ENCODE data around the gene ADGRG2. TPM values are rescaled to one million over a fixed set of nuclear protein-coding genes. Genes with fewer than 3 reads are reported as not detected.
"Not testable (repeated sequence)": the region's sequence is repeated elsewhere in the genome, so short reads cannot be mapped to it uniquely, and the experiment has no call there.

Gene ADGRG2
- total RNA-seq, 1 experiment from 2014 or later = not detected

DNA sequence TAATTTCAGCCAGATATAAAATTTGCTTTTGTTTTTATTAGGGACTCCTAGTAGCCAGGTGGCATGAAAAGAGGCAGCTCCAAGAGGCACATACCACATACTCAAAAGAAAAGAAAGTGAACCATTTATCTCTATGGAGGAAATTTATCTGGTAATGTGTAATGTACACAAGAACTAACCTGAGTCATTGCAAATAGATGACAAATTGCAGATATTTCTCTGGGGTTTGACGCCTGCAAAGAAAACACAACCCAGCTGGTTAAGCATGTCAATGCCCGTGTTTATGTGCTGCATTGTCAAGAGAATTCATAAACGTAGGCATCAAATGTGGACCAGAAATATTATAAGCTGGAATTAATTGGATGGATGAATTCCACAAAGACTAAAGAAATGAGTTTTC is 91.5 kb downstream of the ADGRG2 start:
- DNase-seq (ENCODE audit: low read depth, low spot score) = no peak
- in situ Hi-C loops (cut with HindIII; ENCODE audit: low pct_unique_long_range_greater_than_20kb, low sequenced_read_pairs) = no loop called here

GRCh38 chrX:19028560-19028959 is 93.7 kb downstream of the ADGRG2 start:
- in situ Hi-C loops (cut with HindIII; ENCODE audit: low pct_unique_long_range_greater_than_20kb, low sequenced_read_pairs) = no loop called here
- DNase-seq (ENCODE audit: low read depth, low spot score) = no peak

DNA sequence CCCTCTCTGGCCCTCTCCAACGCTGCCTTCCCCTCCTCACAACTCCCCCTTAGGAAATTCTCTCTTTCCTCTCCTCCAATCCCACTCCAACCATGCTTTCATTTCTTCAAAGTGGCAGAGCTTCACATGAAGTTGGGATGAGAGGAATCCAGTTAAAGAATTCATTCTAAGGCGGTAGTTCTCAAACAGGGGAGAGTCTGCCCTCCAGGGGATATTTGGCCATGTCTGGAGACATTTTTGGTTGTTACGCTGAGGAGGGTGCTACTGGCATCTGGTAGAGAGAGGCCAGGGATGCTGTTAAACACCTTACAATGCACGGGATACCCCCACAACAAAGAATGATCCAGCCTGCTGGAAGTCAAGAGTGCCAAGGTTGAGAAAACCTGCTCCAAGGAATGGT is 97.9 kb downstream of the ADGRG2 start:
- in situ Hi-C loops (cut with HindIII; ENCODE audit: low pct_unique_long_range_greater_than_20kb, low sequenced_read_pairs) = no loop called here
- no peak for DNase-seq (ENCODE audit: low read depth, low spot score)

DNA sequence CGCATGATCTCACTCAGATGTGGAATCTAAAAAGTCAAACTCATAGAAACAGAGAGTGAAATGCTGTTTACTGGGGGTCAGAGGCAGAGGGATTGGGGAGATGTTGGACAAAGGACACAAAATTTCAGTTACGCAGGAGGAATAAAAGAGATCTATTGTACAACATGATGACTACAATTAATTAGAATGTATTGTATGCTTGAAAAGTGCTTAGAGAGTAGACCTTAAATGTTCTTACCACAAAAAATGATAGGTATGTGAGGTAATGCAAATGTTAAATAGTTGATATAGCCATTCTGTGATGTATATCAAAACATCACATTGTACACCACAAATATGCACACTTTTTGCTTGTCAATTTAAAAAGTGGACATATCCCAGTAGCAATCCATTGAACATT is 102.3 kb downstream of the ADGRG2 start:
- in situ Hi-C loops (cut with HindIII; ENCODE audit: low pct_unique_long_range_greater_than_20kb, low sequenced_read_pairs) = no loop called here
- no peak for DNase-seq (ENCODE audit: low read depth, low spot score)

DNA sequence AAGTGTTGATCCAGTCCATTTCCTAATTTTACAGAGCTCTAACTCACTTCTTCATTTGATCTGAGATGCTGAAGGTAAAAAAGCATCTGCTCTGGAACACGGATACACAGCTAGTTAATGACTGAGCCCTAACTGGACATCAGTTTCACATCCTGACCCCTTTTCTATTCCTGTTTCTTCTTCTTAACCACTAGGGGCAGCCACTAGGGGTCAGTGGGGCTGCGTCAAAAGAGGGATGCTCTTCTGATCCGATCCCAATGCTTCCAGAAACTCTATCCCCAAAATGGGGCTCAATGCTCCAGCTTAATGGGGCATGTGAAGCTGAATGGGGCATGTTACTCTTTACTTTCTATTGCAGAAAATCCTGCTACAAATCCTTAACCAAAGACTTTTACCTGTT is 105.0 kb downstream of the ADGRG2 start:
- DNase-seq (ENCODE audit: low read depth, low spot score) = peak; percentile 51
- in situ Hi-C loops (cut with HindIII; ENCODE audit: low pct_unique_long_range_greater_than_20kb, low sequenced_read_pairs) = no loop called here

DNA sequence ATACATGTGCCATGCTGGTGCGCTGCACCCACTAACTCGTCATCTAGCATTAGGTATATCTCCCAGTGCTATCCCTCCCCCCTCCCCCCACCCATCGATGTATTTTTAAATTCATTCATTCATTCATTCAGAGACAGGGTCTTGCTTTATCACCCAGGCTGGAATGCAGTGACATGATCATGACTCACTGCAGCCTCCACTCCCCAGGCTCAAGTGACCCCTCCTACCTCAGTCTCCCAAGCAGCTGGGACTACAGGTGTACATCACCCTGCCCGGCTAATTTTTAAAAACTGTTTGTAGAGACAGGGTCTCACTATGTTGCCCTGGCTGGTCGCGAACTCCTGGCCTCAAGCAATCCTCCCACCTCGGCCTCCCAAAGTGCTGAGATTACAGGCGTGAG is 105.7 kb downstream of the ADGRG2 start:
- DNase-seq (ENCODE audit: low read depth, low spot score); in situ Hi-C loops (cut with HindIII; ENCODE audit: low pct_unique_long_range_greater_than_20kb, low sequenced_read_pairs): not testable (repeated sequence)

GRCh38 chrX:19007868-19008267 is 114.4 kb downstream of the ADGRG2 start:
- in situ Hi-C loops (cut with HindIII; ENCODE audit: low pct_unique_long_range_greater_than_20kb, low sequenced_read_pairs) = no loop called here
- no peak for DNase-seq (ENCODE audit: low read depth, low spot score)

DNA sequence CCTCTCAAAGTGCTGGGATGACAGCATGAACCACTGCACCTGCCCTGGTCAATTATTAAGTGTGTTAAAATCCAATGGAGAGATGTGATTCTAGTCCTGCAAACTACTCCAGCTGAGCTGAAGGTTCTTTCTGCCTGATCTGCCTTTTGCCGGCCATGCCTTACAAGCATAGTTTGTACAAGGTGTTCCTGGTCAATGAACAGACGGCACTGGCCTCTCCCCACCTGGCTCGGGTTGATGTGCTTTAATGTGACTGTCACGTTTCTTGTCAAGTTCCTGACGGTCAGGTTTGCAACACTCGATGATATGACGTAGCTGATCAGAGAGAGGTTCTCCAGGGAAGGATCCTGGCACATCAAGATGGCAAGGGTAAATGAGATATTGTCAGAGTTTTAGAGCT is 115.3 kb downstream of the ADGRG2 start:
- in situ Hi-C loops (cut with HindIII; ENCODE audit: low pct_unique_long_range_greater_than_20kb, low sequenced_read_pairs) = no loop called here
- no peak for DNase-seq (ENCODE audit: low read depth, low spot score)

- no peak for DNase-seq (ENCODE audit: low read depth, low spot score)
Measured at GRCh38 chrX:19005909-19006308, 116.4 kb downstream of the ADGRG2 start.

GRCh38 chrX:19003756-19004155 is 118.5 kb downstream of the ADGRG2 start:
- in situ Hi-C loops (cut with HindIII; ENCODE audit: low pct_unique_long_range_greater_than_20kb, low sequenced_read_pairs) = no loop called here
- DNase-seq (ENCODE audit: low read depth, low spot score) = no peak

More at GRCh38 chrX:19005909-19006308, 116.4 kb downstream of the ADGRG2 start:
- in situ Hi-C loops (cut with HindIII; ENCODE audit: low pct_unique_long_range_greater_than_20kb, low sequenced_read_pairs) = no loop called here

DNA sequence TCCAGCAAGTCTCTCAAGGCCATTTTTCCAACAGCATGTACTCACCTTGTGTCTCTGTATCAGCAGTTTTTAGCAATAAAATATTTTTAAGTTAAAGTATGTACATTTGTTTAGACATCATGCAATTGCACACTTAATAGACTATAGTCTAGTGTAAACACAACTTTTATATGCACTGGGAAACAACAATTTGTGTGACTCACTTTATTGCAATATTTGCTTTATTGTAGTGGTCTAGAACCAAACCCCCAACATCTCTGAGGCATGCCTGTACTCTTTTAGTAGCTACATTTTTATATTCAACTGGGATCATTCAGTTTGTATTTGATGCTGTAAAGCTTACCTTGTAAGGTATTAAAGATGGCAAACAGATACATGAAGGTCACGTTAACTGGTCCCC is 123.6 kb downstream of the ADGRG2 start:
- in situ Hi-C loops (cut with HindIII; ENCODE audit: low pct_unique_long_range_greater_than_20kb, low sequenced_read_pairs) = no loop called here
- no peak for DNase-seq (ENCODE audit: low read depth, low spot score)

DNA sequence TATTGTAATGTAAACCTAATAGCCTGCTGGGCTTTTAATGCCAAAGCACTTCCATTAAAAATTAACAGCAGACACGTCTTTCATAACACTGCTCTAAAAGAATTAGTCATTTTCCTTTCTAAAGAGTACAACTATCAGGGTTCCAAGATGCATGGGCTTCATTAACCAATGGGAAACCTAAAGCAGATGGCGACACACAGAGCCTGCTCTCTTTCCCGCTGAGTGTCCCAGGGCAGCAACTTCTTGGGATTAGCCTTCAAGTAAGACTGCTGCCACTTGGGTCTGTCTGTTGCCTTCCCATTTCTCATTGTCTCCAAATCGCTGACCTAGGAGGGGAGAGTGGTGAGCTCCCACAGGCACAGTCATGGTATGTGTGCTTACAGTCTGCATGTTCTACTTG is 124.4 kb downstream of the ADGRG2 start:
- in situ Hi-C loops (cut with HindIII; ENCODE audit: low pct_unique_long_range_greater_than_20kb, low sequenced_read_pairs) = no loop called here
- no peak for DNase-seq (ENCODE audit: low read depth, low spot score)

- in situ Hi-C loops (cut with HindIII; ENCODE audit: low pct_unique_long_range_greater_than_20kb, low sequenced_read_pairs) = no loop called here
- no peak for DNase-seq (ENCODE audit: low read depth, low spot score)
Measured at GRCh38 chrX:18996536-18996935, 125.7 kb downstream of the ADGRG2 start.

- no peak for DNase-seq (ENCODE audit: low read depth, low spot score)
- in situ Hi-C loops (cut with HindIII; ENCODE audit: low pct_unique_long_range_greater_than_20kb, low sequenced_read_pairs) = no loop called here
Measured at GRCh38 chrX:18995221-18995620, 127.0 kb downstream of the ADGRG2 start.

DNA sequence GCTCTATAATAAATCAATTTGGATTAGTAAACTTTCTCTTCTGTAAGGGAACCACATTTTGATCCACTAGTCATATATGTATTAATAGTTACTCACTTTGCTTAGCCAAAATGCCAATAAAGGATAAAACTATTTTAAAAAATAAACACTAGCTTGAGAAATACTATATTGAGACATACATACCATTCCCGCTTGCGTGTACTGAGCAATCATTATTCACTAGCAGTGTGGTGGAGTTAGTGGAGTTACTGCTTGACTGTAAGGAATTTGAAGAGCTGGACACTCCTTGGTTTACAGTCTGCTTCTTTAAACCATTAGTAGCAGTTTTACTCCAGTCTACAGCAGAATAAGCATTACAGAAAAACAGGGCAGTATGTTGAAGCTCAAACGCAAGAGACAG is 127.6 kb downstream of the ADGRG2 start:
- DNase-seq (ENCODE audit: low read depth, low spot score) = no peak
- in situ Hi-C loops (cut with HindIII; ENCODE audit: low pct_unique_long_range_greater_than_20kb, low sequenced_read_pairs) = no loop called here

DNA sequence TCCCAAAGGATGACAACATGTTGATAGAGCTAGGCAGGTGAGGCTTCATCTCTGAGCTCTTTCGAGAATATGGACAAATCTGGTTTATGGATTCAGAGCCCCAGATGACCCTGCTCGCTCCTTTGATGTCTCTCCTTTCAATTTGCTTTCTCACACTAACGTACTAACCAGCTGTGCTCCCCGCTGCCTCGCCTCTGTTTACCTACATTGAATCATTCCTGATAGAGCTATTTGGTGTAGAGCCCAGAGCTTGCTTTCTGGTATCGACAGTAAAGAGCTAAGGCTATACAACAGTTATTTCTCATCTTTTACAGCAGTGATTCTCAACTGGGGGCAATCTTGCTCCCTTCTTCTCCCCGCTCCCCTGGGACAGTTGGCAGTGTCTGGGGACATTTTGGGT is 129.4 kb downstream of the ADGRG2 start:
- no peak for DNase-seq (ENCODE audit: low read depth, low spot score)
- in situ Hi-C loops (cut with HindIII; ENCODE audit: low pct_unique_long_range_greater_than_20kb, low sequenced_read_pairs) = no loop called here

DNA sequence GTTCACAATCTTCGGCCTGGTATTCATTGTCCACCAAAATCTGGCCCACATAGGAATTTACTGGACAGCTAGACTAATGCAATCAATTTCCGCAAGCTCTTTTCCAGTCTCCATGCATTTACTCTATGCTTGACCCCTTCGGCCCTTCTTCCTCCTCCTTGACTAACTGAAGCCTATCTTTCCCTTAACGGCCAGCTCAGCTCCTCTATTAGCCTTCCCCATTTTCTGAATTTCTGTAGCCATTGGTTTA is 137.2 kb downstream of the ADGRG2 start:
- DNase-seq (ENCODE audit: low read depth, low spot score) = no peak
- in situ Hi-C loops (cut with HindIII; ENCODE audit: low pct_unique_long_range_greater_than_20kb, low sequenced_read_pairs) = no loop called here

DNA sequence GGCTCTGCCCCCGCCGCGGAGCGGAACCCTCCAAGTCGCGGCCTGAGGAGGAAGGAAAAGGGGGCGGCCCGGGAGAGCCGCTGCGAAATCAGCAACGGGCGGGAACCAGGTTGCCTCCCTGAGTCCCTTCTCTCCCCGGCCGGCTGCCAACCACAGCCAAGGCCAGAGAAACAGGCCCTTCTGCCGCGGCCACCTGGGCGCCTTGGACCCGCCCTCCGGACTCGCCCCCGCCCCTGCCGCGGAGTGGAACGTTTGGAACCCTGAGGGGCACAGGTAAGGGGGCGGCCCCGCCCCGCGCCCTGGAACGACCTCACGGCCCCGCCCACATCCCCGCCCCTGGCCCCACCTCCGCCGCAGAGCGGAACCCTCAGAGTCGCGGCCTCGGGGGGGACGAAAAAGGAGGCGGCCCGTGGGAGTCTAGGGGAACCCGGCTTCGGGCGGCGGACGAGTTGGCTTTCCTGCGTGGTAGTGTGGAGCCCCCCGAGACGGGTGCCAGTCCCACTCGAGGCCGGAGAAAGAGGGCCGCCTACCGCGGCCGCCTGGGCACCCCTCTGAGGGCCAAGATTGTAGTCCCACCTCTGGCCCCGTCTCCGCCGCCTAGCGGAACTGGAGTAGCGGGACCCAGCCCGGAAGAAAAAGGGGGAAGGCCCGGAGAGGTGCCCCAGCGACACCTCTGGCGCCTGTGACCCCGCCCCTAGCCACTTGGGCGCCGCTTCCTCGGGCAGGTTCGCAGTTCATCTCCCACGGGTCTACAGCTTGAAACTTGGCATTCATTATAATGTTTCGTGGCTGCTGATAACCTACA is 137.7 kb downstream of the ADGRG2 start:
- DNase-seq (ENCODE audit: low read depth, low spot score) = peak; percentile 81
- in situ Hi-C loops (cut with HindIII; ENCODE audit: low pct_unique_long_range_greater_than_20kb, low sequenced_read_pairs) = no loop called here

DNA sequence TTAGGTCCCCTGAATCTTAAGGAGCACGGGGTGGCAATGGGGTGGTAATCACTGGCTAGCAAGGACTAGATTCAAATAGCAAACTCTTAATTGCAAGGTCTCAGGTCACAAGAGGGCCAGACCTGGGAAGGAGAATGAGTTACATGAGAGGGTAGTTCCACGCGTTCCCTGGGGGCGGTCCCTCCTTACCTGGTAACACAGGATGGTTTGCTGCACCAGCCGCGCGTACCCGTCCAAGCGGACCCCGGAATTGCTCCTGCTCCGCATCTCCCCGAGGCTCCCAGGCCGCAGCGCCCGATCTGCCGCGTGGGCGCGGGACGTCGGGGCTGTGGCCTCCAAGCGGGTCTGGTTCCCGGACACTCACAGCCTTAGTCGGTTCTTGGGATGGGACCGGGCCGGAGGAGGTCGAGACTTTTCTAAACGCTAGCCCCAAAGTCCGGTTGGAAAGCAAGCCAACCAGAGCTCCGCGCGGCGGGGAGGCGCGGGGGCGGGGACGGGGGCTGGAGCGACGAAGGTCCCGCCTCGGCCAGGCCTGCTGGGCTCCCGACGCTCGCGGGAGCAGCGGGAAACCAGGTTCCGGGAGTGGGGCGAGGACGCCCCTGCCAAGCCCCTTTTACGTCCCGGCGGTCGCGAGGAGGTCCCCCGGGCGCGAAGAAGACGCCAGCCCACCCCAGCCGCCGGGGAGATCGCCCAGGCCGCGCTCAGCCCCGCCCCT is 138.4 kb downstream of the ADGRG2 start, which contains the start of gene PHKA2:
Gene PHKA2, minus strand, starts transcription at position 449 of the 715 bp plus-strand sequence. Its CDS starts 182 bp downstream, at position 267.
- in situ Hi-C loops (cut with HindIII; ENCODE audit: low pct_unique_long_range_greater_than_20kb, low sequenced_read_pairs) = no loop called here
- no peak for DNase-seq (ENCODE audit: low read depth, low spot score)

Measured in SK-MEL-5 (cell line).